Measurements from ENCODE around the gene TOP3A.
A peak's percentile ranks its signal among the peaks of the same experiment; 100 is the strongest.
"Not testable (repeated sequence)": the region's sequence is repeated elsewhere in the genome, so short reads cannot be mapped to it uniquely, and the experiment has no call there.

Gene TOP3A

GRCh38 chr17:18314731-18315561, at the start of gene TOP3A, which contains the start of gene SMCR8:
Gene TOP3A, minus strand, starts transcription at chr17:18314994. Its CDS starts 216 bp downstream, at chr17:18314778.
Gene SMCR8, plus strand, starts transcription at chr17:18315293. Its CDS starts 497 bp downstream, at chr17:18315790.
- peak; percentile 98 for DNase-seq

GRCh38 chr17:18364166-18364565, 49.4 kb upstream of the TOP3A start:
- no peak for DNase-seq

- DNase-seq, result peak; percentile 97
Measured at GRCh38 chr17:18363101-18364049, 48.6 kb upstream of the TOP3A start, which contains the start of gene SHMT1. Gene SHMT1, minus strand, starts transcription at chr17:18363550. Its CDS starts 7,569 bp downstream, at chr17:18355981.

- peak; percentile 27 for DNase-seq
Measured at GRCh38 chr17:18362698-18363100, 47.9 kb upstream of the TOP3A start.

GRCh38 chr17:18361837-18362697, 47.3 kb upstream of the TOP3A start:
- no peak for DNase-seq

GRCh38 chr17:18360518-18360917, 45.7 kb upstream of the TOP3A start:
- DNase-seq, result no peak

- no peak for DNase-seq
Measured at GRCh38 chr17:18356624-18357023, 41.8 kb upstream of the TOP3A start.

- no peak for DNase-seq
Measured at GRCh38 chr17:18353541-18353940, 38.7 kb upstream of the TOP3A start.

- DNase-seq, result no peak
Measured at GRCh38 chr17:18344021-18344420, 29.2 kb upstream of the TOP3A start.

- no peak for DNase-seq
Measured at GRCh38 chr17:18339933-18340332, 25.1 kb upstream of the TOP3A start.

GRCh38 chr17:18338158-18338557, 23.4 kb upstream of the TOP3A start:
- not testable (repeated sequence) for DNase-seq

GRCh38 chr17:18332909-18333489, 18.2 kb upstream of the TOP3A start:
- peak; percentile 44 for DNase-seq

- no peak for DNase-seq
Measured at GRCh38 chr17:18331879-18332278, 17.1 kb upstream of the TOP3A start.

- DNase-seq, result no peak
Measured at GRCh38 chr17:18328643-18329204, 13.9 kb upstream of the TOP3A start.

- DNase-seq, result no peak
Measured at GRCh38 chr17:18327556-18327955, 12.8 kb upstream of the TOP3A start.

GRCh38 chr17:18327093-18327492, 12.3 kb upstream of the TOP3A start:
- DNase-seq, result no peak

GRCh38 chr17:18326572-18326971, 11.8 kb upstream of the TOP3A start:
- no peak for DNase-seq

- no peak for DNase-seq
Measured at GRCh38 chr17:18326039-18326438, 11.2 kb upstream of the TOP3A start.

- DNase-seq, result no peak
Measured at GRCh38 chr17:18324140-18325050, 9.6 kb upstream of the TOP3A start.

- no peak for DNase-seq
Measured at GRCh38 chr17:18323507-18324139, 8.8 kb upstream of the TOP3A start.

Data from activated CD4-positive, alpha-beta T cell treated with anti-CD3 and anti-CD28 coated beads, Interleukin-2, Interleukin-6, amounts not matched to agents 100 ng/mL and 50 ng/mL, durations not matched to agents 16 hours and 8 hours (primary cell).